AG09309 (cell line): ENCODE data around the gene DHX34.

Experiments used
- DNase-seq: peaks from one replicate; pipeline ENCODE4 v3.0.0-alpha.2; 2010; ENCODE audit warnings: low read depth
- H3K4me3 ChIP-seq: 2 replicates; pipeline ENCODE4 v1.5.1; 2011; ENCODE audit warnings: mild to moderate bottlenecking, low read depth, low read length, moderate library complexity; ENCODE audit not compliant: control insufficient read depth
- CTCF ChIP-seq: IDR thresholded peaks from 2 replicates; pipeline ENCODE4 v1.5.1; 2011; ENCODE audit warnings: mild to moderate bottlenecking, low read depth, low read length, inconsistent platforms; ENCODE audit not compliant: insufficient read depth, control insufficient read depth; ENCODE audit errors: missing control alignments

The DHX34 gene

GRCh38 chr19:47370045-47370611 is 21.0 kb downstream of the DHX34 start:
- H3K4me3 ChIP-seq: no peak overlapping the region
- peak; percentile 34 for DNase-seq
- TF ChIP-seq CTCF: no peak

GRCh38 chr19:47371261-47371660 is 22.1 kb downstream of the DHX34 start:
- TF ChIP-seq CTCF: no peak
- DNase-seq: no peak
- no peak overlapping the region for H3K4me3 ChIP-seq

- no peak for DNase-seq
- no peak for TF ChIP-seq CTCF
- no peak overlapping the region for H3K4me3 ChIP-seq
These were observed 23.5 kb downstream of the DHX34 start for GRCh38 chr19:47372603-47373002.

- H3K4me3 ChIP-seq: no peak overlapping the region
- no peak for TF ChIP-seq CTCF
- no peak for DNase-seq
These were observed 24.4 kb downstream of the DHX34 start for GRCh38 chr19:47373246-47374240.

GRCh38 chr19:47374876-47375693 is 26.0 kb downstream of the DHX34 start:
- no peak for TF ChIP-seq CTCF
- no peak for DNase-seq
- H3K4me3 ChIP-seq: no peak overlapping the region

GRCh38 chr19:47375694-47376588 is 26.8 kb downstream of the DHX34 start:
- H3K4me3 ChIP-seq: no peak overlapping the region

More at GRCh38 chr19:47375694-47376588, 26.8 kb downstream of the DHX34 start:
- no peak for TF ChIP-seq CTCF
- DNase-seq: no peak
